Endothelial cell of umbilical vein (primary cell): Measurements from ENCODE around the gene DTNA. TPM values are rescaled to one million over a fixed set of nuclear protein-coding genes. Genes with fewer than 3 reads are reported as not detected.

Experiments
- BruUV-seq: library from RNA; stranded (reverse); fragments of 400-500 nt; replicated peaks from 2 replicates; lab custom pipeline; 2021; lab: Mats Ljungman, UMichigan
- CTCF ChIA-PET: fragments of 300-600, 350-600 bp; sonication (Branson Sonifier 250); formaldehyde crosslinking; loops from one replicate; lab custom pipeline; 2021; ENCODE audit warnings: antibody characterized with exemption, inconsistent platforms; lab: Charles Lee
- POLR2A ChIA-PET: fragments of 300-600, 350-600 bp; sonication (Branson Sonifier 250); formaldehyde crosslinking; loops from one replicate; lab custom pipeline; 2021; ENCODE audit warnings: antibody characterized with exemption, inconsistent platforms; lab: Charles Lee
- DNase-seq: peaks from one replicate; pipeline ENCODE4 v3.0.0-alpha.2; 2011; ENCODE audit warnings: low read depth, low spot score
- FAIRE-seq: peaks from 2 replicates; lab custom pipeline; 2011; peaks lifted over from hg19 to GRCh38; lab: Jason Lieb, UNC
- H2AFZ ChIP-seq: 2 replicates; pipeline ENCODE4 v1.6.0; 2012; ENCODE audit warnings: low read depth, low read length, control low read depth, inconsistent platforms
- H3K27ac ChIP-seq: 2 replicates; pipeline ENCODE4 v1.5.1; 2011; ENCODE audit warnings: low read depth, mild to moderate bottlenecking, control low read depth, low read length, moderate library complexity; ENCODE audit not compliant: insufficient read depth
- H3K27me3 ChIP-seq, 2 experiments: 2 replicates each; pipeline versions ENCODE4 v1.6.0 to v1.6.1; 2011; ENCODE audit warnings: low read length in 2 of 2, mixed read lengths in 1 of 2; ENCODE audit not compliant: control insufficient read depth in 2 of 2, insufficient read depth in 2 of 2
- H3K36me3 ChIP-seq, 2 experiments: 2 replicates in 1 of 2; 3 replicates in 1 of 2; pipeline ENCODE4 v1.5.1; 2011; ENCODE audit warnings: low read length in 2 of 2, mild to moderate bottlenecking in 1 of 2, moderate library complexity in 1 of 2; ENCODE audit not compliant: control insufficient read depth in 2 of 2, insufficient read depth in 2 of 2; ENCODE audit errors: extremely low read depth in 1 of 2
- H3K4me1 ChIP-seq: 3 replicates; pipeline ENCODE4 v1.5.1; 2011; ENCODE audit warnings: mild to moderate bottlenecking, low read length; ENCODE audit not compliant: control insufficient read depth, insufficient read depth; ENCODE audit errors: extremely low read depth
- H3K4me2 ChIP-seq: 2 replicates; pipeline ENCODE4 v1.6.1; 2011; ENCODE audit warnings: low read length, control low read depth, mixed read lengths; ENCODE audit not compliant: insufficient read depth
- H3K4me3 ChIP-seq, 3 experiments: fragments of 200-600 bp in 1 of 3; sonication (generic), shearing (Covaris generic) in 1 of 3; replicated peaks in 1 of 3; 2 replicates each; pipeline ENCODE4 v1.5.1; 2011 to 2016; ENCODE audit warnings: control low read depth in 3 of 3, low read length in 3 of 3, mild to moderate bottlenecking in 2 of 3, inconsistent platforms in 1 of 3, low read depth in 1 of 3, moderate library complexity in 1 of 3; ENCODE audit not compliant: insufficient read depth in 1 of 3
- H3K79me2 ChIP-seq: 2 replicates; pipeline ENCODE4 v1.6.0; 2012; ENCODE audit warnings: low read length, inconsistent platforms; ENCODE audit not compliant: control insufficient read depth, insufficient read depth
- H3K9ac ChIP-seq: replicated peaks from 2 replicates; pipeline ENCODE3; 2011; ENCODE audit warnings: low read length, control low read depth; ENCODE audit not compliant: insufficient read depth; ENCODE audit errors: extremely low read depth
- H3K9me1 ChIP-seq: replicated peaks from 3 replicates; pipeline ENCODE4 v1.6.0; 2011; ENCODE audit warnings: mild to moderate bottlenecking, low read length; ENCODE audit not compliant: control insufficient read depth, insufficient read depth; ENCODE audit errors: extremely low read depth
- H3K9me3 ChIP-seq: replicated peaks from 2 replicates; pipeline ENCODE4 v1.5.1; 2012; ENCODE audit warnings: low read length, inconsistent platforms; ENCODE audit not compliant: control insufficient read depth, insufficient read depth
- H4K20me1 ChIP-seq: replicated peaks from 2 replicates; pipeline ENCODE3; 2011; ENCODE audit warnings: mild to moderate bottlenecking, low read length; ENCODE audit not compliant: control insufficient read depth, insufficient read depth; ENCODE audit errors: extremely low read depth
- CTCF ChIP-seq, 2 donors: IDR thresholded peaks; 1 replicate in 1 of 2; 2 replicates in 1 of 2; pipeline ENCODE4 v1.5.1; 2011; ENCODE audit warnings: low read length in 2 of 2, mild to moderate bottlenecking in 2 of 2, moderate library complexity in 2 of 2, control low read depth in 1 of 2, inconsistent platforms in 1 of 2, low read depth in 1 of 2; ENCODE audit not compliant: insufficient read depth in 1 of 2; ENCODE audit errors: extremely low read depth in 1 of 2
- EZH2 ChIP-seq: IDR thresholded peaks from 2 replicates; pipeline ENCODE4 v1.6.1; 2012; ENCODE audit warnings: borderline replicate concordance, low read depth, mild to moderate bottlenecking, moderate library complexity, low read length, inconsistent platforms; ENCODE audit not compliant: severe bottlenecking
- FOS ChIP-seq: IDR thresholded peaks from 2 replicates; pipeline ENCODE4 v1.6.1; 2011; ENCODE audit warnings: mild to moderate bottlenecking, low read length, moderate library complexity, borderline replicate concordance; ENCODE audit not compliant: insufficient read depth
- GATA2 ChIP-seq: IDR thresholded peaks from 2 replicates; pipeline ENCODE4 v1.7.0; 2011; ENCODE audit warnings: low read depth, mild to moderate bottlenecking, moderate library complexity, mixed read lengths, low read length; ENCODE audit not compliant: insufficient read length, insufficient read depth
- JUN ChIP-seq: IDR thresholded peaks from 2 replicates; pipeline ENCODE4 v1.6.1; 2011; ENCODE audit warnings: borderline replicate concordance, low read depth; ENCODE audit not compliant: insufficient read length, insufficient read depth
- MYC ChIP-seq: IDR thresholded peaks from one replicate; pipeline ENCODE4 v1.6.1; 2011; ENCODE audit warnings: mild to moderate bottlenecking, low read depth, low read length
- POLR2A ChIP-seq: IDR thresholded peaks from 2 replicates; pipeline ENCODE4 v1.6.1; 2012; ENCODE audit warnings: low read depth, mild to moderate bottlenecking, control low read depth, low read length
- POLR2AphosphoS5 ChIP-seq: IDR thresholded peaks from 2 replicates; pipeline ENCODE4 v1.6.1; 2012; ENCODE audit warnings: low read depth, mild to moderate bottlenecking, control low read depth, low read length, moderate library complexity; ENCODE audit not compliant: insufficient read depth
- dilution Hi-C: fragments of 300-500 bp; cut with MboI; formaldehyde crosslinking; loops from one replicate; pipeline ENCODE4 v1.15.0; 2019; ENCODE audit warnings: low sequenced_read_pairs; ENCODE audit not compliant: extremely low pct_ligation_motif_present
- intact Hi-C: fragments of 100-400 bp; cut with micrococcal nuclease; formaldehyde crosslinking; loops from one replicate; pipeline ENCODE4 v1.10.0; 2022
- polyA plus RNA-seq, 4 experiments: library from polyadenylated mRNA; depleted of rRNA in 3 of 4; stranded (reverse) in 3 of 4; unstranded in 1 of 4; fragments of >200 nt; gene quantifications; 2 replicates each; pipeline versions ENCODE4 v1.2.1 to v1.2.3, GENCODE V29; 2011 to 2012; ENCODE audit warnings: missing spikeins in 1 of 4
- total RNA-seq: library from RNA; stranded (reverse); gene quantifications from 2 replicates; pipeline ENCODE4 v1.2.3, GENCODE V29; 2021

DTNA gene
- total and polyA plus RNA-seq, 2 donors (not counting 3 experiments of a cell fraction or from before 2014, with no cell fraction given): 6.6 to 15.3 TPM

- intact Hi-C loops (no loop called here), dilution Hi-C loops (no loop called here)
- H2AFZ ChIP-seq: no peak overlapping the region
- H4K20me1 ChIP-seq: no peaks in the 10 kb centered on the region
- POLR2A ChIA-PET: no interaction called here
- H3K9ac ChIP-seq: no peak overlapping the region
- no peak overlapping the region for H3K4me3 ChIP-seq
- H3K36me3 ChIP-seq: no peaks in the 10 kb centered on the region
- no TSS peak for BruUV-seq
- DNase-seq: no peak
- CTCF ChIA-PET: no interaction called here
- H3K27ac ChIP-seq: no peak overlapping the region
- H3K79me2 ChIP-seq: no peaks in the 10 kb centered on the region
- H3K9me3 ChIP-seq: no peaks in the 10 kb centered on the region
- no peaks in the 10 kb centered on the region for H3K27me3 ChIP-seq
- no peak overlapping the region for H3K4me2 ChIP-seq
- H3K4me1 ChIP-seq: no peaks in the 10 kb centered on the region
- no peaks in the 10 kb centered on the region for H3K9me1 ChIP-seq
- FAIRE-seq: no peak
- TF ChIP-seq EZH2: no peak
- no peak for TF ChIP-seq CTCF (IDR thresholded peaks at IDR 0.05; ENCODE audit: extremely low read depth in 1 of 2, insufficient read depth in 1 of 2, low read depth in 1 of 2, low read length in 2 of 2)
- TF ChIP-seq FOS: no peak
- no peak for TF ChIP-seq POLR2A
- TF ChIP-seq GATA2: no peak
- no peak for TF ChIP-seq MYC
- no peak for TF ChIP-seq POLR2AphosphoS5
- TF ChIP-seq JUN: no peak
Observed at GRCh38 chr18:34838669-34839068, 128.6 kb downstream of the DTNA start.
